ENCODE data around the gene CEP83. TPM values are rescaled to one million over a fixed set of nuclear protein-coding genes. Genes with fewer than 3 reads are reported as not detected.
"Not testable (repeated sequence)": the region's sequence is repeated elsewhere in the genome, so short reads cannot be mapped to it uniquely, and the experiment has no call there.

CEP83 gene
- total and polyA plus RNA-seq, 2 experiments from 2014 or later, result 29.8 to 33.7 TPM

DNA sequence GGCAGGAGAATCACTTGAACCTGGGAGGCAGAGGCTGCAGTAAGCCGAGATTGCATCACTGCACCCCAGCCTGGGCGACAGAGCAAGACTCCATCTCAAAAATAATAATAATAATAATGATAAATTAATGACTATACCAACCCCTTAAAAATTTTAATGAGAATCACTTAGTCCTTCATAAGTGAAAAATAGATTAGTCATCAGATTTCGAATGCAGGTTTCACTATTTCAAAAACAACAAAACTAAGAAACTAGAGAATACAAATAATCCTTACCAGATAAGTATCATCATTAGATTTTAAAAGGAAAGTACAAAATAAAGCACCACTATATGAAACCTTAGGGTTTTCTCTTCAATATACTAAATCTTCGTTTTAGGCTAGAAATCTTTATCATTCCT, 62.3 kb downstream of the CEP83 start (continued):
- no peak for TF ChIP-seq CREB1 (CRISPR knock-in tag; IDR thresholded peaks at IDR 0.05; ENCODE audit: low read depth)
- no peak for TF ChIP-seq POLR2AphosphoS5 (IDR thresholded peaks at IDR 0.05; ENCODE audit: low read depth)
- TF ChIP-seq, protein P1, sequence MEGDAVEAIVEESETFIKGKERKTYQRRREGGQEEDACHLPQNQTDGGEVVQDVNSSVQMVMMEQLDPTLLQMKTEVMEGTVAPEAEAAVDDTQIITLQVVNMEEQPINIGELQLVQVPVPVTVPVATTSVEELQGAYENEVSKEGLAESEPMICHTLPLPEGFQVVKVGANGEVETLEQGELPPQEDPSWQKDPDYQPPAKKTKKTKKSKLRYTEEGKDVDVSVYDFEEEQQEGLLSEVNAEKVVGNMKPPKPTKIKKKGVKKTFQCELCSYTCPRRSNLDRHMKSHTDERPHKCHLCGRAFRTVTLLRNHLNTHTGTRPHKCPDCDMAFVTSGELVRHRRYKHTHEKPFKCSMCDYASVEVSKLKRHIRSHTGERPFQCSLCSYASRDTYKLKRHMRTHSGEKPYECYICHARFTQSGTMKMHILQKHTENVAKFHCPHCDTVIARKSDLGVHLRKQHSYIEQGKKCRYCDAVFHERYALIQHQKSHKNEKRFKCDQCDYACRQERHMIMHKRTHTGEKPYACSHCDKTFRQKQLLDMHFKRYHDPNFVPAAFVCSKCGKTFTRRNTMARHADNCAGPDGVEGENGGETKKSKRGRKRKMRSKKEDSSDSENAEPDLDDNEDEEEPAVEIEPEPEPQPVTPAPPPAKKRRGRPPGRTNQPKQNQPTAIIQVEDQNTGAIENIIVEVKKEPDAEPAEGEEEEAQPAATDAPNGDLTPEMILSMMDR (conservative IDR thresholded peaks at IDR 0.05; ENCODE audit: low read depth in 2 of 2), result no peak
- TF ChIP-seq ZNF114 (CRISPR knock-in tag; IDR thresholded peaks at IDR 0.05), result no peak
- no peak for TF ChIP-seq ZNF331 (CRISPR knock-in tag; IDR thresholded peaks at IDR 0.05; ENCODE audit: low read depth)
- no peak for TF ChIP-seq STAT1 (IDR thresholded peaks at IDR 0.05; ENCODE audit: unreplicated experiment)
- TF ChIP-seq EZH2 (IDR thresholded peaks at IDR 0.05; ENCODE audit: low read depth, unreplicated experiment), result no peak
- TF ChIP-seq EZH2phosphoT487 (IDR thresholded peaks at IDR 0.05; ENCODE audit: unreplicated experiment), result no peak
- no peak for TF ChIP-seq JUNB (IDR thresholded peaks at IDR 0.05; ENCODE audit: unreplicated experiment)

- not testable (repeated sequence) for H3K27me3 ChIP-seq (ENCODE audit: insufficient read depth); ATAC-seq; H2AFZ ChIP-seq; H3K4me3 ChIP-seq; H3K79me2 ChIP-seq (replicated peaks; ENCODE audit: insufficient read depth); DNase-seq (ENCODE audit: low spot score); H3K4me2 ChIP-seq; H3K4me1 ChIP-seq (ENCODE audit: insufficient read depth); H3K9me2 ChIP-seq (ENCODE audit: insufficient read depth); H3K27ac Mint-ChIP-seq; H3K27ac ChIP-seq (ENCODE audit: low read depth); H3K27me3 Mint-ChIP-seq (ENCODE audit: insufficient read depth, low read depth, poor library complexity); H4K20me1 ChIP-seq (replicated peaks; ENCODE audit: insufficient read depth); H3F3A ChIP-seq (replicated peaks; ENCODE audit: low read depth); H3K4me3 Mint-ChIP-seq; H3K4me1 Mint-ChIP-seq
- Mint-ChIP-seq H3K9me3 (peaks cover 18% of the 10 kb centered on the region), H3K36me3 (ENCODE audit: low read depth) (peaks cover 60% of the 10 kb centered on the region)
- H3K36me3 ChIP-seq (ENCODE audit: insufficient read depth), result peaks cover 17% of the 10 kb centered on the region
Observed at GRCh38 chr12:94396014-94396413, 63.7 kb downstream of the CEP83 start.

- no peak overlapping the region; the same call in 1 of the 2 replicates for H2AFZ ChIP-seq
- Mint-ChIP-seq H3K27ac (no peak overlapping the region), H3K9me3 (peaks cover 7% of the 10 kb centered on the region; the same call in 2 of the 3 replicates), H3K4me1 (no peaks in the 10 kb centered on the region; the same call in 2 of the 3 replicates), H3K4me3 (no peak overlapping the region), H3K36me3 (ENCODE audit: low read depth) (peaks cover 36% of the 10 kb centered on the region), H3K27me3 (ENCODE audit: insufficient read depth, low read depth, poor library complexity) (peaks cover 1% of the 10 kb centered on the region)
- no peaks in the 10 kb centered on the region; the same call in 1 of the 2 replicates for H3K9me2 ChIP-seq (ENCODE audit: insufficient read depth)
- peaks cover 8% of the 10 kb centered on the region; the same call in 1 of the 2 replicates for H3K4me1 ChIP-seq (ENCODE audit: insufficient read depth)
- H3K27me3 ChIP-seq (ENCODE audit: insufficient read depth), result no peaks in the 10 kb centered on the region
- ATAC-seq (peak; percentile 70), DNase-seq (ENCODE audit: low spot score) (peak; percentile 11)
- H3K4me3 ChIP-seq, result 0 out of 2 replicates have a peak overlapping the region, but pooled peaks have one; percentile 48
- H3K79me2 ChIP-seq (replicated peaks; ENCODE audit: insufficient read depth), result peaks cover 18% of the 10 kb centered on the region
- H3K27ac ChIP-seq (ENCODE audit: low read depth), result no peak overlapping the region
- H3K4me2 ChIP-seq, result peak overlapping the region; percentile 72; the same call in 1 of the 2 replicates
- no peaks in the 10 kb centered on the region for H3F3A ChIP-seq (replicated peaks; ENCODE audit: low read depth)
- H3K36me3 ChIP-seq (ENCODE audit: insufficient read depth), result peaks cover 8% of the 10 kb centered on the region; the same call in 1 of the 2 replicates
- H4K20me1 ChIP-seq (replicated peaks; ENCODE audit: insufficient read depth), result no peaks in the 10 kb centered on the region
- TF ChIP-seq ZNF331 (CRISPR knock-in tag; IDR thresholded peaks at IDR 0.05; ENCODE audit: low read depth) (no peak), EZH2phosphoT487 (IDR thresholded peaks at IDR 0.05; ENCODE audit: unreplicated experiment) (no peak), JUNB (IDR thresholded peaks at IDR 0.05; ENCODE audit: unreplicated experiment) (no peak), CREB1 (CRISPR knock-in tag; IDR thresholded peaks at IDR 0.05; ENCODE audit: low read depth) (no peak), NANOG (IDR thresholded peaks at IDR 0.05; ENCODE audit: borderline replicate concordance) (no peak), STAT1 (IDR thresholded peaks at IDR 0.05; ENCODE audit: unreplicated experiment) (no peak), REST (IDR thresholded peaks at IDR 0.05; ENCODE audit: unreplicated experiment) (no peak), ZNF114 (CRISPR knock-in tag; IDR thresholded peaks at IDR 0.05) (no peak), EZH2 (IDR thresholded peaks at IDR 0.05; ENCODE audit: low read depth, unreplicated experiment) (no peak), POLR2AphosphoS5 (IDR thresholded peaks at IDR 0.05; ENCODE audit: low read depth) (no peak)
- TF ChIP-seq, protein P2, sequence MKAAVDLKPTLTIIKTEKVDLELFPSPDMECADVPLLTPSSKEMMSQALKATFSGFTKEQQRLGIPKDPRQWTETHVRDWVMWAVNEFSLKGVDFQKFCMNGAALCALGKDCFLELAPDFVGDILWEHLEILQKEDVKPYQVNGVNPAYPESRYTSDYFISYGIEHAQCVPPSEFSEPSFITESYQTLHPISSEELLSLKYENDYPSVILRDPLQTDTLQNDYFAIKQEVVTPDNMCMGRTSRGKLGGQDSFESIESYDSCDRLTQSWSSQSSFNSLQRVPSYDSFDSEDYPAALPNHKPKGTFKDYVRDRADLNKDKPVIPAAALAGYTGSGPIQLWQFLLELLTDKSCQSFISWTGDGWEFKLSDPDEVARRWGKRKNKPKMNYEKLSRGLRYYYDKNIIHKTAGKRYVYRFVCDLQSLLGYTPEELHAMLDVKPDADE (IDR thresholded peaks at IDR 0.05), result no peak
- TF ChIP-seq, protein P1 (conservative IDR thresholded peaks at IDR 0.05; ENCODE audit: low read depth in 2 of 2), result no peak
Observed at GRCh38 chr12:94390130-94390485, 69.6 kb downstream of the CEP83 start.

All from GM23338 (cell line).